Mesenteric fat pad (tissue), 1 donor: ENCODE data around the gene ZNF385A. TPM values are rescaled to one million over a fixed set of nuclear protein-coding genes. Genes with fewer than 3 reads are reported as not detected.

Experiments used
- DNase-seq: peaks from one replicate; pipeline ENCODE4 v3.0.0-alpha.2; 2020; ENCODE audit warnings: low spot score
- long read RNA-seq: library from polyadenylated mRNA; unstranded; transcript quantifications from one replicate; pipeline ENCODE4 v2.0.0, GENCODE V29; 2020
- total RNA-seq: library from RNA; stranded (reverse); fragmentation: NEBNext Ultra II Directional; extraction: Animal tissue kit (Norgen Biotek cat#: 25700); gene quantifications from one replicate; pipeline ENCODE4 v1.2.1, GENCODE V29; 2021
- donor health status: DM: yes; HTN: yes; CAD: no.

ZNF385A gene, protein sequence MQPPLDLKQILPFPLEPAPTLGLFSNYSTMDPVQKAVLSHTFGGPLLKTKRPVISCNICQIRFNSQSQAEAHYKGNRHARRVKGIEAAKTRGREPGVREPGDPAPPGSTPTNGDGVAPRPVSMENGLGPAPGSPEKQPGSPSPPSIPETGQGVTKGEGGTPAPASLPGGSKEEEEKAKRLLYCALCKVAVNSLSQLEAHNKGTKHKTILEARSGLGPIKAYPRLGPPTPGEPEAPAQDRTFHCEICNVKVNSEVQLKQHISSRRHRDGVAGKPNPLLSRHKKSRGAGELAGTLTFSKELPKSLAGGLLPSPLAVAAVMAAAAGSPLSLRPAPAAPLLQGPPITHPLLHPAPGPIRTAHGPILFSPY
- total RNA-seq, result 31.9 TPM
- long read RNA-seq, partial matches to known transcripts, result 0 of 3 reads
- long read RNA-seq, other reads (novel, unspliced or antisense), result 3 of 3 reads

- DNase-seq, result no peak
These were observed at the start of gene ZNF385A for GRCh38 chr12:54384591-54385041. ZNF385A (minus strand) TSS chr12:54384733; CDS start chr12:54384514, 219 bp downstream.

DNA sequence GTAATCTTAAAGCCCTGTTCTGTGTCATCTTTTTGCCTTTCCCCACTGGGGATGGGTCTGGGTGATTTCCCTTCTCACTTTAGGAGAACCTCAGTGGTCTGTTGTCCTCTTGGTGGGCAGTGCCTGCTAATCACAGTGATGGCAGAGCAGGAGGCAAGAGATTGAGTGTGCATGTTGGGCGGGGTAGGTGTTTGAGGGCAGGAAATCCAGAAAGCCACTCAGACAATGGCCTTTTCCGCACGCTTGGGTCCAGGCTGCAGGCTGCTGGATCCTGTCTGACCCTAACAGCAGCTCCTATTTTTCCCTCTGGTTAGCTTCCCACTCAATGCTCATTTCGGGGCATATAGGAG lies 48.3 kb upstream of the ZNF385A start:
- DNase-seq, result no peak

DNA sequence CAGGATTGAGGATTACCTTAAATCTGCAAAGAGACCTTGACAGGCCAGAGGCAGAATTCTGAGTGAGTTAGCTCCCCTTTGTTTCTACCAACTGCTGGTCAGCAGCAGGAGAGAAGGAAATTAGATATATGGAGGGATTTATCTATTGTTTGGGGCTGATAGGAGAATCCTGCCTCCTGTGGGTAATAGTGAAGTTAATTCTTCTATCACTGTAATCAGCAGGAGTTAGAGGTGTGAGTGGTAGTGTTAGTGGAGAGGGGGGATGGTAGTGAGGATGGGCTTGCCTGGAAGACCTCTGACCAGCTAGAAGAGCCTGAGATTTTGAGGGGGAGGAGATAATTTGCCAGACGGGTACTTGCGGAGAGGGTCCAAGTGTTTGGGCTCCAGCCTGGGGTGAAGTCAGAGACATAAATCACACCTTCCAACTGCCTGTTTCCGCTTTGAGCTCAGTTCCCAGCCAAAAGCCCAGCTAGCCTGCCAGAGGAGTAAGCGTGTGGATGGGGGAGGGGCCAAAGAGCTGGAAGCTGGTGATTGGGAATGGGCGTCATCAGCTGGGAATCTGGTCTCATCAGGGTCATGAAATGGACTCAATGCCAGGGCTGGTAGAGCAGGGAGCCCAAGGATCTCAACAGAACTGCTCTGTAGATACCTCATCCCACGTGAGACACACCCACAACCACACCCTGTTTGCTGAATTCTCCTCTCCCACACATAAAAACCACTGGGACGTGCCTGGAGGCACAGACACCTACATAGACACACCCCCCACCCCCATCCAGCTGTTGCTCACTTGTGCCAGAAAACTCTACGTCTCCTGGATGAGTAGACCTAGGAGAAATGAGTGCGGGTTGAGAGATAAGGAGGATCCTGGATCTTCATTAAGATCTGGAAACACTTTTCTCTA lies 47.6 kb upstream of the ZNF385A start:
- DNase-seq, result no peak

DNA sequence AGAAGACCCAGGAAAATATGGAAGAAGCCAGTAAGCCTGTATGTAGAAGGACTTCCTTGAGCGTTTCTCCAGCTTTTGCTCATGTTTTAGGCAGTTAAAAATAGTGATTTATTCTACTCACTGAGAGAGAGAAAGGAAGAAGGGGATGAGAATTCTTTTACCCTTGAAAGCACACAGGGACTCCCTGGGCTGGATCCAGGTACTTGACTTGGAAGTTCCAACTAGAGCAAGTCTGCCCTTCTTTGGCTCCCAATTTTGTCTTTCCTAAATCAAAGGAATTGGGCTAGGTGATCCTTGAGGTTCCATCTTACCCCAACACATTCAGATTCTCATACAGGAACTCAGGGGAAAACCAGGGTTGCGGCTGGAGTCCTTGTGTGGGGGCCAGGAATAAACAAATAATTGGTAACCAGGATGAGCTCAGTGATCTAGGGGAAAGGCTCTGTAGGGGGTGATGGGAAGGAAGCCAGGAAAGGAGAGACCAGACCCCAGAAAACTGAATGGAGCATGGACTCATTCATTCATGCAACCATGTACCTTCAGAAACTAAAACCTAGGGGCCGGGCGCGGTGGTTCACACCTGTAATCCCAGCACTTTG lies 46.0 kb upstream of the ZNF385A start:
- DNase-seq, result no peak

- no peak for DNase-seq
These were observed 44.5 kb upstream of the ZNF385A start for GRCh38 chr12:54429014-54429471.

- no peak for DNase-seq
These were observed 43.8 kb upstream of the ZNF385A start for GRCh38 chr12:54428050-54429013.

DNA sequence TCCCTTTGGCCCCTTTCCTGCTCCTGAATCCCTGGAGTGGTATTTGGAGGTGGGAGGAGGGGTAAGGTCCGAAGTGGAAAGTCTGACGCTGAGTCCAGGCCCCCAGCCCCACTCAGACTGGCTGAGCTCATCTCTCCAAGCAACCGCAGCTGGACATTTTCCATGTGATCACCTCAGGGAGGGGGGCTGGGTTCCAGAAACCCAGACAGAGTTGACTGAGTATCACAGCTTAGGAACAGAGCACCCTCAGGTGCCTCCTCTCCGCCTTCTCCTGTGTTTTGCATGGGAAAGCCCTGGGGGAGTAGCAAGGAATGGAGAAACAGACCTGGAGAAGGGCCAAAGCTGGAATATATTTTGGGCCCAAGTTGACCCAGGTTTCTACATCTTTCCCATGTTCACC lies 42.6 kb upstream of the ZNF385A start:
- DNase-seq, result no peak

GRCh38 chr12:54426690-54427089 lies 42.2 kb upstream of the ZNF385A start:
- DNase-seq, result no peak

GRCh38 chr12:54425702-54426101 lies 41.2 kb upstream of the ZNF385A start:
- DNase-seq, result no peak

- DNase-seq, result no peak
These were observed 39.7 kb upstream of the ZNF385A start for GRCh38 chr12:54424224-54424623.

DNA sequence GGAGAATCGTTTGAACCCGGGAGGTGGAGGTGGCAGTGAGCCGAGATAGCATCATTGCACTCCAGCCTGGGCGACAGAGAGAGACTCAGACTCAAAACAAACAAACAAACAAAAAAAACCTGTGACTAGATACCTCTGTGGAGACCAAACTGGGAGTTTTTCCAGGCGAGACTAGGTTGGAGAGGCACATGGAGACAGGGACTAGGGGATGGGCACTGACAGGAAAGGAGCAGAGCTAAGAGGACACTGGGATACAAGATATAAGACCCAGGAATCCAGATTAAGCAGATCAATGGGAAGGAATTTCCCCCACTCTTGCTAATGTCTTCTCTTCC lies 39.2 kb upstream of the ZNF385A start:
- no peak for DNase-seq

GRCh38 chr12:54421879-54422250 lies 37.3 kb upstream of the ZNF385A start:
- no peak for DNase-seq

DNA sequence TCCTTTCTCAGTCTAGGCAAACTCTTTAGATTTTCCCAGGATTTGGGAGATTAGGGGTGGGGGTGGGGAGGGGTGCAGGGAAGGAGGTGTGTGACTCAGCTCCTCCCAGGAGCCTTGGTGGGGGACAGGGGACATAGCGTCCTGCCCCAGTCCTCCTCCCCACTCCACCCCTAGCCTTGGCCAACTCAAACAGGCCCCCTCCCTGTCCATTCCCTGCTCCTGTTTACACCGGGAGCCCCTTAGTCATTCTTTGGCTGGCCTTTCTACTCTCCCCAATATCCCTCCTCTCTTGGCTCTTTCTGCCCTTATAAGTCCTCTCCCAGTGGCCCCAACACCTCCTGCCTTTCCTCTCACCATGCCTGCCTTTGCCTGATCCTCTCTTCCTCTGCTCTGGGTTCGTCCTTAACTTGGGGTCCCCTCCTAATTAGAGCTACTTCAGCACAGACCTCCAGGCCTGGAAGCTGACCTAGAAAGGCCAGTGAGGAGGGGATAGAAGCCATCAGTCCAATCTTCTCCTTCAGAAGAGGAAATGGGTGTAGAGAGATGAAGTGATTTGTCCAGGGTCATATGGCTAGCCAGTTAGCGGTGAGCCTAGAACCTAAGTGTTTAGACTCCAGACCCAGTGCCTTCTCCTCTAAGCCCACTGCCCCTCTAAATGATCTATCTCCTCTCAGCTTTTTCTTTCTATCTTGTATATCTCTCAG lies 36.8 kb upstream of the ZNF385A start:
- DNase-seq, result no peak

- DNase-seq, result no peak
These were observed 36.2 kb upstream of the ZNF385A start for GRCh38 chr12:54420766-54421144.

GRCh38 chr12:54419088-54419887 lies 34.8 kb upstream of the ZNF385A start, which contains the start of gene ITGA5:
ITGA5 (minus strand) TSS chr12:54419266; CDS start chr12:54419198, 68 bp downstream.
- peak; percentile 94 for DNase-seq

- DNase-seq, result peak; percentile 62
These were observed 34.0 kb upstream of the ZNF385A start for GRCh38 chr12:54418441-54419087.

- no peak for DNase-seq
These were observed 33.3 kb upstream of the ZNF385A start for GRCh38 chr12:54417712-54418440.
